ENCODE data around the gene LGALS7B. TPM values are rescaled to one million over a fixed set of nuclear protein-coding genes. Genes with fewer than 3 reads are reported as not detected.

LGALS7B gene
- total RNA-seq, 4 donors from 2014 or later = 2.1 to 58.4 (median 9.8) TPM; not detected in 1

DNA sequence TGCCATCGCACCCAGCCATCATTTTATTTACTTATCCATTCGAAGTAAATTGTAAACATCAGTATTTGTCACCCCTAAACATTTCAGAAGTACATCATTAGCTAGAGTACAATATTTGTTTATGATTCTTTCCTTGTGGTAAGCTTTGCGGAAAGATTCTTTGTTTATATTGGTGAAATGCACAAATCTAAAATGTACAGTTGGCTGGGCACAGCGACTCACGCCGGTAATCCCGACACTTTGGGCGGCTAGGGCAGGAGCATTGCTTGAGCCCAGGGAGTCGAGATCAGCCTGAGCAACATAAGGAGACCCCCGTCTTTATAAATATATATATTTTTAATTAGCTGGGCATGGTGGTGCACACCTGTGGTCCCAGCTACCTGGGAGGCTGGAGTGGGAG, 10.1 kb downstream of the LGALS7B start:
- H3K9me3 ChIP-seq = no peaks in the 10 kb centered on the region
- ATAC-seq = no peak
- WGBS, 2 donors (ENCODE audit: low coverage in 1 of 2) = 85 to 90% methylated on average over 7 to 8 of the region's 10 CpGs
- no peaks in the 10 kb centered on the region for H3K4me1 ChIP-seq
- TF ChIP-seq POLR2A (IDR thresholded peaks at IDR 0.05) (no peak), POLR2AphosphoS5 (IDR thresholded peaks at IDR 0.05) (no peak), EP300 (IDR thresholded peaks at IDR 0.05) (no peak)
- TF ChIP-seq, protein P1, sequence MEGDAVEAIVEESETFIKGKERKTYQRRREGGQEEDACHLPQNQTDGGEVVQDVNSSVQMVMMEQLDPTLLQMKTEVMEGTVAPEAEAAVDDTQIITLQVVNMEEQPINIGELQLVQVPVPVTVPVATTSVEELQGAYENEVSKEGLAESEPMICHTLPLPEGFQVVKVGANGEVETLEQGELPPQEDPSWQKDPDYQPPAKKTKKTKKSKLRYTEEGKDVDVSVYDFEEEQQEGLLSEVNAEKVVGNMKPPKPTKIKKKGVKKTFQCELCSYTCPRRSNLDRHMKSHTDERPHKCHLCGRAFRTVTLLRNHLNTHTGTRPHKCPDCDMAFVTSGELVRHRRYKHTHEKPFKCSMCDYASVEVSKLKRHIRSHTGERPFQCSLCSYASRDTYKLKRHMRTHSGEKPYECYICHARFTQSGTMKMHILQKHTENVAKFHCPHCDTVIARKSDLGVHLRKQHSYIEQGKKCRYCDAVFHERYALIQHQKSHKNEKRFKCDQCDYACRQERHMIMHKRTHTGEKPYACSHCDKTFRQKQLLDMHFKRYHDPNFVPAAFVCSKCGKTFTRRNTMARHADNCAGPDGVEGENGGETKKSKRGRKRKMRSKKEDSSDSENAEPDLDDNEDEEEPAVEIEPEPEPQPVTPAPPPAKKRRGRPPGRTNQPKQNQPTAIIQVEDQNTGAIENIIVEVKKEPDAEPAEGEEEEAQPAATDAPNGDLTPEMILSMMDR (IDR thresholded peaks at IDR 0.05) = no peak
- H3K27ac ChIP-seq = no peak overlapping the region
- no peaks in the 10 kb centered on the region for H3K27me3 ChIP-seq
- H3K36me3 ChIP-seq = peaks cover 0 to 5% of the 10 kb centered on the region in 2 donors
- H3K4me3 ChIP-seq = no peak overlapping the region

DNA sequence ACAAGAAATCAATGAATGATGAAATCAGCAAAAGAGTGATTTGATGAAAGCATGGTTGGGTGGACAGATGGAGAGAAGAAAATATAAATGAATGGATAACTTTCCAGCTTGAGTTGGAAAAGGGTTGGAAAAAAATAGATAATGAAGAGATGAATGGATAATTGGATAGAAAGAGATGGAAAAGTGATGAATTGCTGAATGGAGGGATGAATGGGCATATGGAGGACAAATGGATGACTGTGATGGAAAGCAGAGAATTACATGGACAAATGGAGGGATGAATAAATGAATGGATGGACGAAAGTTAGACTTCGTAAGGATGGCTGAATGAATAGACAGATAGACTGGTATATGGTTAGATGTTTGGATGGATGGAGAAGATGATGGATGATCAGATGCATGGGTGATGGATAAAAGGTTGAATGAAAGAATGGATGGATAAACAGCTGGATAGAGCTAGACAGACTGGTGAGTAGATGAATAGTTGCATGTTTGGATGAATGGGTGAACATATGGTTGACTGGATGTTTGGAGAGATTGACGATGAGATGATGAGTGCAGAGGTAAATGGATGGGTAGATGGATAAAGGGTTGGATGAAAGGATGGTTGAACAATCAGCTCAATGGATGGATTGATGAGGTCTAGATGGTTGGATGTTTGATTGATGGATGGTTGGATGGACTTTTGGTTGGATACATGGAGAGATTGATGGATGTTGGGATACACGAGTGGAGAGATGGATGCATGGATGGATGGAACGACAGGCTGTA, 11.8 kb downstream of the LGALS7B start:
- Histone ChIP-seq H3K36me3 (peaks cover 0 to 5% of the 10 kb centered on the region in 2 donors), H3K27me3 (no peaks in the 10 kb centered on the region), H3K27ac (no peak overlapping the region), H3K9me3 (no peaks in the 10 kb centered on the region), H3K4me3 (no peak overlapping the region), H3K4me1 (no peaks in the 10 kb centered on the region)
- ATAC-seq = no peak
- WGBS, 2 donors (ENCODE audit: low coverage in 1 of 2) = 88 to 96% methylated on average over 4 to 5 of the region's 5 CpGs
- TF ChIP-seq, protein P1 (IDR thresholded peaks at IDR 0.05) = no peak
- TF ChIP-seq POLR2AphosphoS5 (IDR thresholded peaks at IDR 0.05) = no peak
- TF ChIP-seq POLR2A (IDR thresholded peaks at IDR 0.05) = no peak
- no peak for TF ChIP-seq EP300 (IDR thresholded peaks at IDR 0.05)

DNA sequence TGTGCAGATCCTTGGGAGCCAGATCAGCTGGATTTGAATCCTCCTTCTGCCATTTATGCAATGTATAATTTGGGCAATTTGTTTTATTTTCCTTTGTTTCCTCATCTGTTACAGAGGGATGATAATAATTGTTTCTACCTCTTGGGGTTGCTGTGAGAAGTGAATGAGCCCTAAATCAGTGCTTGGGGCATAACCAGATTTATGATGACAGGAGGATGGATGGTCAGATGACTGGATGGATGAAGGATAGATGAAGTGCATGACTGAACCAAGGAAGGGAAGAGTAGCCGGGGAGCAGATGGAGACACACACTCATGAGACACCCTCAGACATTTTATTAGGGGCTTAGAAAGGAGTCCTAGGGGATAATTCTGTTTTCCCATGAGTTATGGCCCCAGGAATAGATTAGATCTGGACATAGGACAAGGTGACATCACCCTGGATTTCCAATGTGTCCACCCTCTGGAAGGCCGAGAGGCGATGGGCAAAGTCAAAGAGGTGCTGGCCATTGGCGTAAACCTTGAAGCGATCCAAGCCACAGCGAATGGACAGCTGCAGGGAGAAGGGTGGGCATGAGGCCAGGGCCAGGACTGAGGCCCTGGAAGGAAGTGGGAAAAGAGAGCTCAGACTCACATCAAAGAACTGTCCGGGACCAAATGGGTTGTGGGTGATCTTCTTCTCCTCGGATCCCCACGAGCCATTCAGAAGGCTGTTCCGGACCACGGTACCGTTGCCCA, 12.5 kb downstream of the LGALS7B start:
- 89 to 95% methylated on average over 5 to 10 of the region's 12 CpGs for WGBS, 2 donors (ENCODE audit: low coverage in 1 of 2)
- Histone ChIP-seq H3K9me3 (no peaks in the 10 kb centered on the region), H3K4me3 (no peak overlapping the region), H3K27me3 (no peaks in the 10 kb centered on the region), H3K36me3 (peaks cover 0 to 5% of the 10 kb centered on the region in 2 donors), H3K4me1 (no peaks in the 10 kb centered on the region), H3K27ac (no peak overlapping the region)
- TF ChIP-seq, protein P1 (IDR thresholded peaks at IDR 0.05) = no peak
- no peak for TF ChIP-seq POLR2A (IDR thresholded peaks at IDR 0.05)
- no peak for TF ChIP-seq POLR2AphosphoS5 (IDR thresholded peaks at IDR 0.05)
- TF ChIP-seq EP300 (IDR thresholded peaks at IDR 0.05) = no peak
- ATAC-seq = no peak

DNA sequence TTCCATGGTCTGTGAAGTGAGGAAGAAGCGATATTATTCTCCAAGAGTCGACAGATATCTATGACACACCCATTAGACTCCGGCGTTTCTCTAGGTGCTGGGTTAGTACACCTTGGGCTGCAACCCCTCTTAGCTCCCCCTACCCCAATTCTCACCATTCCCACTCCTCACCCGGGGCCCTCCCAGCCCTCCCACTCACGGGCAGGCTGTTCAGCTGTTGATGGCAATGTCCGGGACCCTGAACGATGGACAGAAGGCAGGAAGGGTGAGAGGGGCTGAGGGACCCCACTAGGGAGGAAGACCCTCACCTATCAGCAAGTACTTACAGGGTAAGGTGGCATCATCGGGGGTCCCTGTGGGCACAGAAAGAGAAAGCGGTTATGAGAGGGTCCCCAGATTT, 14.5 kb downstream of the LGALS7B start:
- Histone ChIP-seq H3K4me1 (no peaks in the 10 kb centered on the region), H3K4me3 (no peak overlapping the region), H3K27ac (no peak overlapping the region), H3K36me3 (peaks cover 0 to 5% of the 10 kb centered on the region in 2 donors), H3K9me3 (no peaks in the 10 kb centered on the region), H3K27me3 (no peaks in the 10 kb centered on the region)
- WGBS, 2 donors (ENCODE audit: low coverage in 1 of 2) = 82 to 88% methylated on average over 4 to 5 of the region's 10 CpGs
- no peak for ATAC-seq
- TF ChIP-seq POLR2A (IDR thresholded peaks at IDR 0.05) (no peak), EP300 (IDR thresholded peaks at IDR 0.05) (no peak), POLR2AphosphoS5 (IDR thresholded peaks at IDR 0.05) (no peak)
- TF ChIP-seq, protein P1 (IDR thresholded peaks at IDR 0.05) = no peak
